Measurements from ENCODE around the gene NANOS3. TPM values are rescaled to one million over a fixed set of nuclear protein-coding genes. Genes with fewer than 3 reads are reported as not detected.
"Not testable (repeated sequence)": the region's sequence is repeated elsewhere in the genome, so short reads cannot be mapped to it uniquely, and the experiment has no call there.

The NANOS3 gene
- total RNA-seq, 1 donor from 2014 or later: 2.9 TPM

GRCh38 chr19:13849991-13850909 is 26.7 kb upstream of the NANOS3 start:
- peaks cover 2% of the 10 kb centered on the region for H3K79me2 ChIP-seq (ENCODE audit: insufficient read depth, low read length)
- no peaks in the 10 kb centered on the region for H3K9me3 Mint-ChIP-seq (ENCODE audit: unreplicated experiment)
- peak overlapping the region; percentile 57 for H2AFZ ChIP-seq (ENCODE audit: low read depth, low read length)
- no peaks in the 10 kb centered on the region for H3K27me3 Mint-ChIP-seq (ENCODE audit: low read depth, unreplicated experiment)
- H3K4me3 Mint-ChIP-seq (ENCODE audit: unreplicated experiment): no peak overlapping the region
- H3K4me2 ChIP-seq (ENCODE audit: low read length): peak overlapping the region; percentile 87
- peak overlapping the region; percentile 99 for H3K9ac ChIP-seq (ENCODE audit: low read length)
- DNase-seq (ENCODE audit: low read depth) (no peak), FAIRE-seq (no peak)
- no peaks in the 10 kb centered on the region for H4K20me1 ChIP-seq (ENCODE audit: insufficient read depth, low read length)
- no peaks in the 10 kb centered on the region for H3K9me3 ChIP-seq (ENCODE audit: insufficient read depth, low read depth, low read length)
- H3K27me3 ChIP-seq (ENCODE audit: insufficient read depth, low read length): no peaks in the 10 kb centered on the region
- peaks cover 23% of the 10 kb centered on the region for H3K4me1 Mint-ChIP-seq (ENCODE audit: low read depth, unreplicated experiment)
- no peak for TF ChIP-seq CTCF (IDR thresholded peaks at IDR 0.05; ENCODE audit: insufficient read depth, low read depth, low read length)
- TF ChIP-seq EZH2 (IDR thresholded peaks at IDR 0.05; ENCODE audit: insufficient read depth, low read length): no peak
- H3K36me3 Mint-ChIP-seq (ENCODE audit: low read depth, unreplicated experiment): no peaks in the 10 kb centered on the region
- no peaks in the 10 kb centered on the region for H3K36me3 ChIP-seq (ENCODE audit: insufficient read depth, low read length)
- peaks cover 61% of the 10 kb centered on the region for H3K4me1 ChIP-seq (ENCODE audit: insufficient read depth, low read length)
- peak overlapping the region; percentile 100 for H3K27ac ChIP-seq (ENCODE audit: low read depth, low read length)
- H3K4me3 ChIP-seq (ENCODE audit: insufficient read depth, low read depth, low read length): peak overlapping the region; percentile 47
- peak overlapping the region; percentile 100 for H3K27ac Mint-ChIP-seq (ENCODE audit: unreplicated experiment)

GRCh38 chr19:13850910-13851733 is 25.8 kb upstream of the NANOS3 start:
- peaks cover 55% of the 10 kb centered on the region for H3K4me1 ChIP-seq (ENCODE audit: insufficient read depth, low read length)
- Mint-ChIP-seq H3K4me3 (ENCODE audit: unreplicated experiment) (no peak overlapping the region), H3K9me3 (ENCODE audit: unreplicated experiment) (no peaks in the 10 kb centered on the region), H3K27ac (ENCODE audit: unreplicated experiment) (peak overlapping the region; percentile 100), H3K36me3 (ENCODE audit: low read depth, unreplicated experiment) (no peaks in the 10 kb centered on the region), H3K27me3 (ENCODE audit: low read depth, unreplicated experiment) (no peaks in the 10 kb centered on the region), H3K4me1 (ENCODE audit: low read depth, unreplicated experiment) (peaks cover 23% of the 10 kb centered on the region)
- TF ChIP-seq CTCF (IDR thresholded peaks at IDR 0.05; ENCODE audit: insufficient read depth, low read depth, low read length) (no peak), EZH2 (IDR thresholded peaks at IDR 0.05; ENCODE audit: insufficient read depth, low read length) (no peak)
- no peak overlapping the region for H2AFZ ChIP-seq (ENCODE audit: low read depth, low read length)
- H3K36me3 ChIP-seq (ENCODE audit: insufficient read depth, low read length): no peaks in the 10 kb centered on the region
- FAIRE-seq (no peak), DNase-seq (ENCODE audit: low read depth) (peak; percentile 93)
- peak overlapping the region; percentile 87 for H3K4me2 ChIP-seq (ENCODE audit: low read length)
- H4K20me1 ChIP-seq (ENCODE audit: insufficient read depth, low read length): no peaks in the 10 kb centered on the region
- H3K27me3 ChIP-seq (ENCODE audit: insufficient read depth, low read length): no peaks in the 10 kb centered on the region
- H3K9ac ChIP-seq (ENCODE audit: low read length): peak overlapping the region; percentile 99
- peak overlapping the region; percentile 47 for H3K4me3 ChIP-seq (ENCODE audit: insufficient read depth, low read depth, low read length)
- peaks cover 2% of the 10 kb centered on the region for H3K79me2 ChIP-seq (ENCODE audit: insufficient read depth, low read length)
- H3K27ac ChIP-seq (ENCODE audit: low read depth, low read length): peak overlapping the region; percentile 100
- no peaks in the 10 kb centered on the region for H3K9me3 ChIP-seq (ENCODE audit: insufficient read depth, low read depth, low read length)

- Mint-ChIP-seq H3K4me1 (ENCODE audit: low read depth, unreplicated experiment) (peaks cover 17% of the 10 kb centered on the region), H3K27ac (ENCODE audit: unreplicated experiment) (peak overlapping the region; percentile 100)
- H3K4me3 ChIP-seq (ENCODE audit: insufficient read depth, low read depth, low read length); DNase-seq (ENCODE audit: low read depth); H3K27me3 ChIP-seq (ENCODE audit: insufficient read depth, low read length); H3K9me3 Mint-ChIP-seq (ENCODE audit: unreplicated experiment); H3K4me3 Mint-ChIP-seq (ENCODE audit: unreplicated experiment); H4K20me1 ChIP-seq (ENCODE audit: insufficient read depth, low read length); H3K79me2 ChIP-seq (ENCODE audit: insufficient read depth, low read length); H3K36me3 ChIP-seq (ENCODE audit: insufficient read depth, low read length); FAIRE-seq; H3K36me3 Mint-ChIP-seq (ENCODE audit: low read depth, unreplicated experiment); H3K27me3 Mint-ChIP-seq (ENCODE audit: low read depth, unreplicated experiment); H2AFZ ChIP-seq (ENCODE audit: low read depth, low read length); H3K9me3 ChIP-seq (ENCODE audit: insufficient read depth, low read depth, low read length): not testable (repeated sequence)
- Histone ChIP-seq H3K27ac (ENCODE audit: low read depth, low read length) (peak overlapping the region; percentile 100), H3K4me1 (ENCODE audit: insufficient read depth, low read length) (peaks cover 49% of the 10 kb centered on the region), H3K9ac (ENCODE audit: low read length) (peak overlapping the region; percentile 99), H3K4me2 (ENCODE audit: low read length) (peak overlapping the region; percentile 87)
Measured at GRCh38 chr19:13851734-13852114, 25.2 kb upstream of the NANOS3 start.

DNA sequence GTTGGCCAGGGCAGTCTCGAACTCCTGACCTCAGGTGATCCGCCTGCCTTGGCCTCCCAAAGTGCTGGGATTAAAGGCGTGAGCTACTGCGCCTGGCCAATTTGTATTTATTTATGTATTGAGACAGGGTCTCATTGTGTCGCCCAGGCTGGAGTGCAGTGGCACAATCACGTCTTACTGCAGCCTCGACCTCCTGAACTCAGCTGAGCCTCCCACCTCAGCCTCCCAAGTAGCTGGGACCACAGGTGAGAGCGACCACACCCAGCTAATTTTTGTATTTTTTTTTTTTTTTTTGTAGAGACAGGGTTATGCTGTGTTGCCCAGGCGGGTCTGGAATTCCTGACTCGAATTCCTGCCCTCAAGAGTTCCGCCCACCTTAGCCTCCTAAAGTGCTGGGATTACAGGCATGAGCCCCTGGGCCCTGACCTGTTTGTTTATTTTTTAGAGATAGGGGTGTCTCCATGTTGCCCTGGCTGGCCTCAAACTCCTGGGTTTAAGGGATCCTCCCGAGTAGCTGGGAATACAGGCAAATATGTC is 24.7 kb upstream of the NANOS3 start:
- Mint-ChIP-seq H3K4me1 (ENCODE audit: low read depth, unreplicated experiment) (peaks cover 17% of the 10 kb centered on the region), H3K27ac (ENCODE audit: unreplicated experiment) (peak overlapping the region; percentile 100)

More for the DNA sequence above, 24.7 kb upstream of the NANOS3 start:
- H3K27me3 ChIP-seq (ENCODE audit: insufficient read depth, low read length); H3K79me2 ChIP-seq (ENCODE audit: insufficient read depth, low read length); H3K9me3 ChIP-seq (ENCODE audit: insufficient read depth, low read depth, low read length); H2AFZ ChIP-seq (ENCODE audit: low read depth, low read length); H3K27me3 Mint-ChIP-seq (ENCODE audit: low read depth, unreplicated experiment); H3K36me3 Mint-ChIP-seq (ENCODE audit: low read depth, unreplicated experiment); H3K4me3 ChIP-seq (ENCODE audit: insufficient read depth, low read depth, low read length); H4K20me1 ChIP-seq (ENCODE audit: insufficient read depth, low read length); DNase-seq (ENCODE audit: low read depth); FAIRE-seq; H3K4me3 Mint-ChIP-seq (ENCODE audit: unreplicated experiment); H3K9me3 Mint-ChIP-seq (ENCODE audit: unreplicated experiment); H3K36me3 ChIP-seq (ENCODE audit: insufficient read depth, low read length): not testable (repeated sequence)
- H3K4me1 ChIP-seq (ENCODE audit: insufficient read depth, low read length): peaks cover 45% of the 10 kb centered on the region
- H3K4me2 ChIP-seq (ENCODE audit: low read length): peak overlapping the region; percentile 16
- H3K9ac ChIP-seq (ENCODE audit: low read length): peak overlapping the region; percentile 99
- peak overlapping the region; percentile 100 for H3K27ac ChIP-seq (ENCODE audit: low read depth, low read length)
